GM18517 (cell line): ENCODE results near the gene DEFB115.
"Not testable (repeated sequence)": the region's sequence is repeated elsewhere in the genome, so short reads cannot be mapped to it uniquely, and the experiment has no call there.

Experiments
- ATAC-seq: cut with Tn5 transposase; IDR thresholded peaks from one replicate; pipeline ENCODE4 v1.9.1; 2021; ENCODE audit warnings: mild to moderate bottlenecking, moderate library complexity; ENCODE audit not compliant: unreplicated experiment

Gene DEFB115, protein sequence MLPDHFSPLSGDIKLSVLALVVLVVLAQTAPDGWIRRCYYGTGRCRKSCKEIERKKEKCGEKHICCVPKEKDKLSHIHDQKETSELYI

DNA sequence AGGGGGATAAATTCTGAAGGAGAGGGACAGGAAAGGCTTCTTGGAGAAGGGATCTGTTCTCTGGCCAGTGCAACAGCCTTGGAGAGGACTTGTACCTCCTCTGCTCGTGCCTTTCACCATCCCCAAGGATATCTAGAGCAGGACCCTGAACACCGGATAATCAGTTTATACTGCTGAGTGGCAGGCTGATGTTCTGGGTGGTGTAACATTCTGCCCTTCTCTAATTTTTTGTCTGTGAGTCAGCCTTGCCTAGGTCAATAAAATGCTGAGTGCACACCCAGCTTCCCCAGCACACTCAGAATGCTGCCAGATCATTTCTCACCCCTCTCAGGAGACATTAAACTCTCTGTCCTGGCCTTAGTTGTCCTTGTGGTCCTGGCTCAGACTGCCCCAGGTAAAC is at the start of gene DEFB115:
DEFB115 (plus strand) TSS at position 301 of the 400 bp plus-strand sequence; CDS start at position 301, 0 bp downstream.
- ATAC-seq: no peak

DNA sequence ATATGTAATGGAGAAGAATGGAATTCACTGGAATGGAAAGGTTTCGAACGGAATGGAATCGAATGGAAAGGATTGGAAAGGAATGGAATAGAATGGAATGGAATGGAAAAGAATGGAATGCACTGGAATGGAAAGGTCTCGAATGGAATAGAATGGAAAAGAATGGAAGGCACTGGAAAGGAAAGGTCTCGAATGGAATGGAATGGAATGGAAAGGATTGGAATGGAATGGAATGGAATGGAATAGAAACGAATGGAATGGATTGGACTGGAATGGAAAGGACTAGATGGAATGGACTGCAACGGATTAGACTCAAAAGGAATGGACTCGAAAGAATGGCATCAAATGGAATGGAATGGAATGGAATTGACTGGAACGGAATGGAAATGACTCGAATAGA is 20.5 kb upstream of the DEFB115 start:
- no peak for ATAC-seq

DNA sequence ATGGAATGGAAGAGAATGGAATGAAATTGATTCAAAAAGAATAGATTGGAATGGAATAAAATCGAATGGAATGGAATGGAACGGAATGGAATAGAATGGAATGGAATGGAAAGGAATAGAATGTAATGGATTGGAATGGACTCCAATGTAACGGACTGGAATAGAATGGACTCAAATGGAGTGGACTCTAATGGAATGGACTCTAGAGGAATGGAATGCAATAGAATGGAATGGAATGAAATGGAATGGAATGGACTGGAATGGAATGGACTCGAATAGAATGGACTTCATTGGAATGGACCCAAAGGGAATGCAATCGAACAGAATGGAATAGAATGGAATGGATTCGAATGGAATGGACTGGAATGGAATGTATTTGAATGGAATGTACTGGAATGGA is 19.7 kb upstream of the DEFB115 start:
- ATAC-seq: no peak

DNA sequence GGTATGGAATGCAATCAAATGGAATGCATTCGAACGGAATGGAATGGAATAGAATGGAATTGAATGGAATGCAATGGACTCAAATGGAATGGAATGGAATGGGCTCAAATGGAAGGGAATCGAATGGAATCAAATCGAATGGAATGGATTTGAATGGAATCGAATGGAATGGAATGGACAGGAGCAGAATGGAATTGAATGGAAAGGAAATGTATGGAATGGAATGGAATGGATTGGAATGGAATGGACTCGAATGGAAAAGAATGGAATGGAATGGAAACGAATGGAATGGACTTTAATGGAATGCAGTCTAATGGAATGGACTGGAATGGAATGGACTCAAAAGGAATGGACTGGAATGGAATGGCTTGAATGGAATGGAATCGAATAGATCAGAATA is 18.3 kb upstream of the DEFB115 start:
- no peak for ATAC-seq

DNA sequence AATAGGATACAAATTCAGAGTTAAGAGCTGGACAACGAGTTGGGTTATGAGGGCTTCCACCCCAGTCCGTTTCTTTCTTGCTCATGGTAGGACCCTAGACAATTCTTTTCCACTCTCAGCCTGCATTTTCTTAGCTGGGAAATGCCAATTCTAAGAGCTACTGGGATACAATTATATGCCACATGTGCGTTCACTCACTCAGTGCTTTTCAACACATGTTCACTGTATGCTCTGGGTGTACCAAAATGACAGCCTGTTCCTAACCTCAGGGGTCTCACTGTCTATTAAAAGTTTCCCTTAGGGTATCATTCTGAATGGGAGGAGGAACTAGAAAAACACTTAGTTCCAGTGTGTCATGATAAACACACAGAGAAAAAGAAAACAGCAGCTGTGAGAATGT is 505 bp upstream of the DEFB115 start:
- ATAC-seq: no peak

DNA sequence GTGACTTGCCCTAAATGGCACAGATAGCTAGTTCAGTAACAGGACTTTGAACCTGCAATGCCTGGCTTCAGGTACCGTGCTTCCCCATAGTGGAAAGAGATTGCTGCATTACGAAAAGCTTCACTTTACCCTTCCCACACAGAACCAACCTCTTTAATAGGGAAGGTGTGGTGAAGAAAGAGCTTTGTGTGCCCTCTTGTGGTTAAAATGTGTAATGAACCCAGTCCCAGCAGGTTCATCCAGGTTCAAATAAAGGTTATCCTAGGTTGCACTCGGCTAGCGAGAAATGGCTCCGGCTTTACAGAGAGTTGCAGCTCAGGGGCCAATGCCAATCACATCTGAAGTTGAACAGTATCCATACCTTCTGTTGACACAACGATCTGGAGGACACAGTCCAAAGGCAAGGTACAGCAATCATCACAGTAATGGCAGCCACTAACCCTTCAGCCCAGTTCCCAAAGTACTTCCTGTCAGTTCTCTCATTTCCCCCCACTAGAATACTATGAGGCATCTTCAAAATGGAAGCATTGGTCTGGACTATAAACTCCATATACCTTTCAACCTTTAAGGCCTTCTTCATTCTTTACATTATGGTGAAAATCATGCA is 3.0 kb downstream of the DEFB115 start:
- ATAC-seq: no peak

DNA sequence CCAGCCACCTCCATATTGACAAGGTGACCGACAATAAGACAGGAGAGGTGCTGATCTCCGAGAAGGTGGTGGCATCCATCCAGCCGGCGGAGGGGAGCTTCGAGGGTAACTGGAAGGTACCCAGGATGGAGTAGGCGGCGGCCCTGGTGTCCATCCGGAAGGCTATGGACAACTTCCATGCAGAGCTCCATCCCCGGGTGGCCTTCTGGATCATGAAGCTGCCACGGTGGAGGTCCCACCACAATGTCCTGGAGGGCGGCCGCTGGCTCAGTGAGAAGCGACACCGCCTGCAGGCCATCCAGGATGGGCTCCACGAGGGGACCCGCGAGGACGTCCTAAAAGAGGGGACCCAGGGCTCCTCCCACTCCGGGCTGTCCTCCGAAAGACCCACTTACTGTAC is 17.0 kb downstream of the DEFB115 start:
- no peak for ATAC-seq

DNA sequence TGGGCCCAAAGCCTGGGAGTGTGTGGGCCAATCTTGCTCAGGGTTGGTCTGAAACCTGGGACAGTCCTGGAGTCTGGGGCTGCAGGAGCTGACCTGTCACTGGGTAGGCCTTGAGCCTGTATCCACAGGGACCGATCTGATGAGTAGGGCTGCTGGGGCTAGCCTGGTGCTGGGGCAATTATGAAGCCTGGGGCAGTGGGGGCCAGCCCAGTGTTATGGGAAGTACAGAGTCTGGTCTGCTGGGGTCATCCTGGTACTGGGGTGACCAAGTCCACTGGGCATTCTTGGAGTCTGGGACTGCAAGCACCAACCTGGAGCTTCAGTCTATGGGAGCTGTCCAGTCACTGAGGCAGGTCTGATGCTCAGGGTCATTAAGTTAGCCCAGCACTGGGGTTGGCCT is 20.7 kb downstream of the DEFB115 start:
- no peak for ATAC-seq

DNA sequence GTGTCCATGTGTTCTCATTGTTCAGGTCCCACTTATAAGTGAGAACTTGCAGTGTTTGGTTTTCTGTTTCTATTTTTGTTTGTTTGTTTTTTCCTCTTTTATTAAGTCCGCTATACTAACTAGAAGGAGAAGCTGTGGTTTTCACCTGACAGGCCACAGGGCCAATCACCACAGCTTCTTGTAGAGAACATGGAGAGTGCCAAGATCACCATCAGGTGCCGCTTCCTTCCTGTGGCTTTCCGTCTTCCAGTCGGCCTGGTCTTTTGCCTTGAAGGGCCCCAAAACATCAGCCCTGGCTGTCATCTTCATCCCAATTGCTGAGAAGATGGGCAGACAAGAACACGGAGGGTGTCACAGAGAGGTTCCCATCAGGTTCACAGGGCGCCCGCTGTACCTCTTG is 27.5 kb downstream of the DEFB115 start:
- ATAC-seq: not testable (repeated sequence)

DNA sequence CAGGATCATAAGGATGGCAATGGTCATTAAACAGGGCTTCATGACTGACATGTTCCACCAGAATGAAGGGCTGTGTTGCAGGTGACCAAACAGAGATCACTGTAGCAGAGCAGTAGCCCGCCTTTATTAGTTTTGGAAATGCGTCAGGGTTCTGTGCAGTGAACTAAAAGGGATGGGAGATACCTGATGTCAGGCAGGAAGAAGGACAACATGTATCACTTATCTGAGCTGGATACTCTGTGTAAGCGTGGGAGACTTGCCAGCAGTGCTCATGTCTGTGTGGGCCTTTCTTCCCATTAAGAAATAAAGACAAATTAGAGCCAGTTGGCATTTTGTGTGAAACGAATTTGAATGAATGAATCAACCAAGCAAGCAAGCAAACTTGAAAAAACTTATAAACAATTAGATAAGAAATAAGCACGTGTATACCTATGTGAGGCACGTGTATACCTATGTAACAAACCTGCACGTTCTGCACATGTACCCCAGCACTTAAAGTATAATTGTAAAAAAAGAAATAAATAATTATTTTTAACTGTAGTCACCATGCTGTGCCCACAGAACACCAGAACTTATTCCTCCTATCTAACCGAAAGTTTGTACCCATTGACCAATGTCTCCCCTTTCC is 51.2 kb downstream of the DEFB115 start, which contains the start of gene DEFB116:
DEFB116 (minus strand) TSS at position 51 of the 628 bp plus-strand sequence; CDS start at position 51, 0 bp downstream.
- ATAC-seq: no peak
